ENCODE data around the gene CD72. TPM values are rescaled to one million over a fixed set of nuclear protein-coding genes. Genes with fewer than 3 reads are reported as not detected.

Gene CD72
- total RNA-seq, 6 donors from 2014 or later: 2.5 to 44.0 (median 7.2) TPM

DNA sequence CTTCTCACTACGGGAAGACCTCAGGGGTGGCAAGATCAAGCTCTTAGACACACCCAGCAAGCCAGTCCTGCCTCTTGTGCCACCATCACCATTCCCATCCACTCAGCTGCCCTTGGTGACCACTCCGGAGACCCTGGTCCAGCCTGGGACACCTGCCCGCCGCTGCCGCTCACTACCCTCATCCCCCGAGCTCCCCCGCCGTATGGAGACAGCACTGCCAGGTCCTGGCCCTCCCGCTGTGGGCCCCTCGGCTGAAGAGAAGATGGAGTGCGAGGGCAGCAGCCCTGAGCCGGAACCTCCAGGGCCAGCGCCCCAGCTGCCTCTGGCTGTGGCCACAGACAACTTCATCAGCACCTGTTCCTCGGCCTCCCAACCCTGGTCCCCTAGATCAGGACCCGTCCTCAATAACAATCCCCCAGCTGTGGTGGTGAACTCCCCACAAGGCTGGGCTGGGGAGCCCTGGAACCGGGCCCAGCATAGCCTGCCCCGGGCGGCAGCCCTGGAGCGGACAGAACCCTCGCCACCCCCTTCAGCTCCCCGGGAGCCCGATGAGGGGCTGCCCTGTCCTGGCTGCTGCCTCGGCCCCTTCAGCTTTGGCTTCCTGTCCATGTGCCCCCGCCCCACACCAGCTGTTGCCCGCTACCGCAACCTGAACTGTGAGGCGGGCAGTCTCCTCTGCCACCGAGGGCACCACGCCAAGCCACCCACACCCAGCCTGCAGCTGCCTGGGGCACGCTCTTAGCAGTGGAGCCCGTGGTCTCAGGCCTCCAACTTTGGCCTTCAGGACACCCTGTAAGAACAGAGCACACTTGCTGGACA lies 9.0 kb downstream of the CD72 start:
- H3K4me1 ChIP-seq: peaks cover 13 to 30% (median 16%) of the 10 kb centered on the region in 4 donors
- H3K9me3 ChIP-seq: no peaks in the 10 kb centered on the region
- no peaks in the 10 kb centered on the region for H3K27me3 ChIP-seq
- no peak overlapping the region for H3K4me3 ChIP-seq
- H3K27ac ChIP-seq: no peak overlapping the region
- TF ChIP-seq POLR2A (IDR thresholded peaks at IDR 0.05): no peak
- no peak for TF ChIP-seq EP300 (IDR thresholded peaks at IDR 0.05)
- TF ChIP-seq, protein P1, sequence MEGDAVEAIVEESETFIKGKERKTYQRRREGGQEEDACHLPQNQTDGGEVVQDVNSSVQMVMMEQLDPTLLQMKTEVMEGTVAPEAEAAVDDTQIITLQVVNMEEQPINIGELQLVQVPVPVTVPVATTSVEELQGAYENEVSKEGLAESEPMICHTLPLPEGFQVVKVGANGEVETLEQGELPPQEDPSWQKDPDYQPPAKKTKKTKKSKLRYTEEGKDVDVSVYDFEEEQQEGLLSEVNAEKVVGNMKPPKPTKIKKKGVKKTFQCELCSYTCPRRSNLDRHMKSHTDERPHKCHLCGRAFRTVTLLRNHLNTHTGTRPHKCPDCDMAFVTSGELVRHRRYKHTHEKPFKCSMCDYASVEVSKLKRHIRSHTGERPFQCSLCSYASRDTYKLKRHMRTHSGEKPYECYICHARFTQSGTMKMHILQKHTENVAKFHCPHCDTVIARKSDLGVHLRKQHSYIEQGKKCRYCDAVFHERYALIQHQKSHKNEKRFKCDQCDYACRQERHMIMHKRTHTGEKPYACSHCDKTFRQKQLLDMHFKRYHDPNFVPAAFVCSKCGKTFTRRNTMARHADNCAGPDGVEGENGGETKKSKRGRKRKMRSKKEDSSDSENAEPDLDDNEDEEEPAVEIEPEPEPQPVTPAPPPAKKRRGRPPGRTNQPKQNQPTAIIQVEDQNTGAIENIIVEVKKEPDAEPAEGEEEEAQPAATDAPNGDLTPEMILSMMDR (IDR thresholded peaks at IDR 0.05): no peak
- no peak for TF ChIP-seq POLR2AphosphoS5 (IDR thresholded peaks at IDR 0.05)
- peaks cover 18 to 29% (median 28%) of the 10 kb centered on the region in 4 donors for H3K36me3 ChIP-seq
- DNase-seq (peak in 1 of 2 donors; percentile 75), ATAC-seq (ENCODE audit: low FRiP score in 2 of 2) (no peak)
- WGBS, 2 donors: 95% methylated on average over 23 to 29 of the region's 31 CpGs

DNA sequence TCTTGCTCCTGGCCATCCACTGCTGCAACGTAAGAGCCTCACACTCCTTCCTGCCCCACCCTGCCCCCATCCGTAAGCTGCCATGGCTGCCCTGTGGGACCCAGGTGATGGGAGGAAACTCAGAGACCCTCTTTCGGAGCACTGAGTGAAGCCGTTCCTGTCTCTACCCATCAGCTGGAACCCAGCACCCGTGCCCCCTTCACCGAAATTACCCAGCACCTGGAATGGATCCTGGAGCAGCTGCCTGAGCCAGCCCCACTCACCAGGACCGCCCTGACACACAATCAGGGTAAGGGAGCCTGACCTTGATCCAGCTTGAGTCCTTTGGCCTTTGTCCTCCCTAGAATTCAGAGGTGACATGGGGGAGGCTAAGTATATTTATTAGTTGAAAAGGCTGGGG lies 10.0 kb downstream of the CD72 start:
- 88 to 100% methylated on average over 1 to 7 of the region's 7 CpGs for WGBS, 2 donors
- H3K27me3 ChIP-seq: no peaks in the 10 kb centered on the region
- no peak overlapping the region for H3K4me3 ChIP-seq
- TF ChIP-seq, protein P1 (IDR thresholded peaks at IDR 0.05): no peak
- TF ChIP-seq POLR2A (IDR thresholded peaks at IDR 0.05) (no peak), EP300 (IDR thresholded peaks at IDR 0.05) (no peak), POLR2AphosphoS5 (IDR thresholded peaks at IDR 0.05) (no peak)
- H3K4me1 ChIP-seq: peaks cover 13 to 35% (median 20%) of the 10 kb centered on the region in 4 donors
- no peak for DNase-seq
- no peak for ATAC-seq (ENCODE audit: low FRiP score in 2 of 2)
- H3K36me3 ChIP-seq: peaks cover 18 to 29% (median 28%) of the 10 kb centered on the region in 4 donors
- H3K27ac ChIP-seq: no peak overlapping the region
- H3K9me3 ChIP-seq: no peaks in the 10 kb centered on the region

DNA sequence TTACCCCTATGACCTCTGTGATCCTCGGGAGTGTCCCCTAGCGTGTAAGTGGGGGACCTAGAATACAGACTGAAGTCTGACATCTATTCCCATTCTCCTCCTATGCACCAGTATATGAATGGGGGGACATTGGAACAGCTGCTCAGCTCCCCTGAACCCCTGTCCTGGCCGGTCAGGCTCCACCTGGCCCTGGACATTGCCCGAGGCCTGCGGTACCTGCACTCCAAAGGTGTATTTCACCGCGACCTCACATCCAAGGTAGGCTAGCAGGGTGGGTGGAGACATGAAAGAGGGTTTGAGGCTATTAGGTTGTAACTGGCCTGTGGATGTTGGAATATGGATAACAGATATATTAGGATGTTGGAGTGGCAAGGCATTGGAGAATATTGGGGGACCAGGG lies 11.5 kb downstream of the CD72 start:
- Histone ChIP-seq H3K36me3 (peaks cover 18 to 29% (median 28%) of the 10 kb centered on the region in 4 donors), H3K9me3 (no peaks in the 10 kb centered on the region), H3K27me3 (no peaks in the 10 kb centered on the region), H3K4me3 (peak overlapping the region in 1 of 4 donors; percentile 96), H3K4me1 (peaks cover 18 to 41% (median 25%) of the 10 kb centered on the region in 4 donors), H3K27ac (peak overlapping the region in 1 of 4 donors; percentile 95)
- ATAC-seq (ENCODE audit: low FRiP score in 2 of 2): no peak
- WGBS, 2 donors: 68 to 81% methylated on average over 7 of the region's 7 CpGs
- TF ChIP-seq POLR2AphosphoS5 (IDR thresholded peaks at IDR 0.05) (no peak), EP300 (IDR thresholded peaks at IDR 0.05) (no peak), POLR2A (IDR thresholded peaks at IDR 0.05) (no peak)
- TF ChIP-seq, protein P1 (IDR thresholded peaks at IDR 0.05): no peak
- no peak for DNase-seq

DNA sequence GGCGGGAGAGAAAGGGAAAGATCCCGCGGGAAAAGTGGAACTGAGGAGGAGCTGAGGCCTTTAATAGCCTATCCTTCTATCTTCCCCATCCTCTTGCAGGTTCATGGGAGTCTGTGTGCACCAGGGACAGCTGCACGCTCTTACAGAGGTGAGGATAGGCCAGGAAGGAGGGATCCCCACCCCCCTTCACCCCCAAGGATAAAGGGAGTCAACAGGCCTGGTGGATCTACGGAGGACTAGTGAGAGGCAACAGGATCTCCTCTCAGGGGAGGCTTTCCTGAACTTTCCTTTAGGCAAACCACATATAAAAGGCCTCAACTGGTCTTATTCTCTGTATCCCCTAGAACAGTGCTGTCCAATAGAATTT lies 12.1 kb downstream of the CD72 start:
- H3K36me3 ChIP-seq: peaks cover 18 to 29% (median 28%) of the 10 kb centered on the region in 4 donors
- H3K9me3 ChIP-seq: no peaks in the 10 kb centered on the region
- peak overlapping the region; percentile 26 to 99 (median 94) for H3K4me3 ChIP-seq
- TF ChIP-seq POLR2A (IDR thresholded peaks at IDR 0.05) (no peak), EP300 (IDR thresholded peaks at IDR 0.05) (no peak), POLR2AphosphoS5 (IDR thresholded peaks at IDR 0.05) (no peak)
- TF ChIP-seq, protein P1 (IDR thresholded peaks at IDR 0.05): no peak
- 7 to 8% methylated on average over 5 of the region's 5 CpGs for WGBS, 2 donors
- ATAC-seq (ENCODE audit: low FRiP score in 2 of 2) (no peak), DNase-seq (no peak)
- H3K27me3 ChIP-seq: no peaks in the 10 kb centered on the region
- peak overlapping the region in 3 of 4 donors; percentile 84 to 95 (median 91) for H3K27ac ChIP-seq
- H3K4me1 ChIP-seq: peaks cover 18 to 37% (median 25%) of the 10 kb centered on the region in 4 donors

Measured in upper lobe of left lung (tissue), 6 donors.